Stomach (tissue), 4 donors: ENCODE measurements around the gene GLB1L3.

ENCODE experiments used
- EP300 ChIP-seq: sonication (generic); formaldehyde crosslinking; IDR thresholded peaks from one replicate; pipeline ENCODE4 v1.6.1; 2017; ENCODE audit warnings: antibody characterized with exemption
- POLR2A ChIP-seq, 4 donors: fragments of 450-650 bp; IDR thresholded peaks; one replicate each; pipeline ENCODE4 v1.6.1; 2016; ENCODE audit warnings: antibody characterized with exemption in 4 of 4, control low read depth in 2 of 4, mild to moderate bottlenecking in 1 of 4, moderate library complexity in 1 of 4
- POLR2AphosphoS5 ChIP-seq, 3 donors: sonication (generic); formaldehyde crosslinking; IDR thresholded peaks; one replicate each; pipeline ENCODE4 v1.6.1; 2016; ENCODE audit warnings: antibody characterized with exemption in 3 of 3
- TF ChIP-seq, protein P1 (sequence below), 7 experiments: fragments of 450-650 bp in 4 of 7; fragments of 200-600 bp in 3 of 7; sonication (generic) in 3 of 7; IDR thresholded peaks; one replicate each; pipeline ENCODE4 v1.5.1; 2016 to 2019; ENCODE audit warnings: antibody characterized with exemption in 7 of 7, control low read depth in 2 of 7, mild to moderate bottlenecking in 1 of 7

DNA sequence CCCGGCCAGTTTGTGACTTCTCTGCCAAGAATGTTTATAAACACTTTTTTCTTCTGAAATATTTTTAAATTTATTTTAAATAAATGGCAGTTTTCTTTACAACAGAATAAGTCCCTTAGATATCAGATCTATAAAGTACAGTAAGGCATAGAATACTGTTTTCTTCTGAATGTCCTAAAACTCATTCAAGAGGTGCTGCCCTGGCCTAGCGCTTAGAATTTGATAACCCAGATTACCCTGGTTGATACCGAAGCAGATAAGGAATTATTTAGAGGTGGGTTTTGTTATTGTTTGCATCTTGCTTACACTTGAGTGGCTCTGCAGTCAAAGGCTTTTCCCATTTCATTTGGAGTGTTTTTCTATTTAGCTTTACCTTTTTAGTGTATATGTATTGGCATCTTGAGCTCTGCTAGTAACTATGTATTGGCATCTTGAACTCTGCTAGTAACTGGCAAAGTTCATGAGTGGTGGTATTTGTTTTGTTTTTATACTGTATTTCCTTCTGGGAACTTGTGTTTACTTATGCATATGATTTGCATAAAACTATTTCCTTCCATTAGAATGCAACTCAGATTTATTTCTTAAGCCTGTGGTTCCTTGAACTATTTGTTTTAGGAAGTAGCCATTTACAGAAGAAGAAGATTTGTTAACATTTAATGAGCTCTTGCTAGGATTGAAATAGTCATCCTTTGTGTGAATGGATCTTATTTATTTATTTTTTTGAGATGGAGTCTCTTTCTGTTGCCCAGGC is 21.6 kb upstream of the GLB1L3 start:
- no peak for TF ChIP-seq POLR2AphosphoS5 (IDR thresholded peaks at IDR 0.05)
- TF ChIP-seq, protein P1, sequence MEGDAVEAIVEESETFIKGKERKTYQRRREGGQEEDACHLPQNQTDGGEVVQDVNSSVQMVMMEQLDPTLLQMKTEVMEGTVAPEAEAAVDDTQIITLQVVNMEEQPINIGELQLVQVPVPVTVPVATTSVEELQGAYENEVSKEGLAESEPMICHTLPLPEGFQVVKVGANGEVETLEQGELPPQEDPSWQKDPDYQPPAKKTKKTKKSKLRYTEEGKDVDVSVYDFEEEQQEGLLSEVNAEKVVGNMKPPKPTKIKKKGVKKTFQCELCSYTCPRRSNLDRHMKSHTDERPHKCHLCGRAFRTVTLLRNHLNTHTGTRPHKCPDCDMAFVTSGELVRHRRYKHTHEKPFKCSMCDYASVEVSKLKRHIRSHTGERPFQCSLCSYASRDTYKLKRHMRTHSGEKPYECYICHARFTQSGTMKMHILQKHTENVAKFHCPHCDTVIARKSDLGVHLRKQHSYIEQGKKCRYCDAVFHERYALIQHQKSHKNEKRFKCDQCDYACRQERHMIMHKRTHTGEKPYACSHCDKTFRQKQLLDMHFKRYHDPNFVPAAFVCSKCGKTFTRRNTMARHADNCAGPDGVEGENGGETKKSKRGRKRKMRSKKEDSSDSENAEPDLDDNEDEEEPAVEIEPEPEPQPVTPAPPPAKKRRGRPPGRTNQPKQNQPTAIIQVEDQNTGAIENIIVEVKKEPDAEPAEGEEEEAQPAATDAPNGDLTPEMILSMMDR (IDR thresholded peaks at IDR 0.05), result no peak
- TF ChIP-seq POLR2A (IDR thresholded peaks at IDR 0.05), result no peak
- no peak for TF ChIP-seq EP300
